ENCODE data around the gene ACSF3.

The ACSF3 gene

GRCh38 chr16:89076159-89076558 is 17.5 kb upstream of the ACSF3 start:
- no peaks in the 10 kb centered on the region for H3K4me1 ChIP-seq (ENCODE audit: insufficient read depth, low read length, severe bottlenecking)
- H3K36me3 ChIP-seq (ENCODE audit: insufficient read depth, low read length), result no peaks in the 10 kb centered on the region
- no peaks in the 10 kb centered on the region; the same call in 1 of the 2 replicates for H3K27me3 ChIP-seq (ENCODE audit: insufficient read depth, low read length)
- no peaks in the 10 kb centered on the region for H3F3A ChIP-seq (ENCODE audit: insufficient read depth, low read length)
- H4K20me1 ChIP-seq (ENCODE audit: insufficient read depth, low read length), result no peaks in the 10 kb centered on the region
- no peaks in the 10 kb centered on the region for H3K9me3 ChIP-seq (ENCODE audit: low read length)
- no peak overlapping the region for H3K27ac ChIP-seq (ENCODE audit: low read depth, low read length, poor library complexity, severe bottlenecking)
- no peaks in the 10 kb centered on the region for H3K79me2 ChIP-seq (ENCODE audit: insufficient read depth, low read length)
- TF ChIP-seq, protein P1, sequence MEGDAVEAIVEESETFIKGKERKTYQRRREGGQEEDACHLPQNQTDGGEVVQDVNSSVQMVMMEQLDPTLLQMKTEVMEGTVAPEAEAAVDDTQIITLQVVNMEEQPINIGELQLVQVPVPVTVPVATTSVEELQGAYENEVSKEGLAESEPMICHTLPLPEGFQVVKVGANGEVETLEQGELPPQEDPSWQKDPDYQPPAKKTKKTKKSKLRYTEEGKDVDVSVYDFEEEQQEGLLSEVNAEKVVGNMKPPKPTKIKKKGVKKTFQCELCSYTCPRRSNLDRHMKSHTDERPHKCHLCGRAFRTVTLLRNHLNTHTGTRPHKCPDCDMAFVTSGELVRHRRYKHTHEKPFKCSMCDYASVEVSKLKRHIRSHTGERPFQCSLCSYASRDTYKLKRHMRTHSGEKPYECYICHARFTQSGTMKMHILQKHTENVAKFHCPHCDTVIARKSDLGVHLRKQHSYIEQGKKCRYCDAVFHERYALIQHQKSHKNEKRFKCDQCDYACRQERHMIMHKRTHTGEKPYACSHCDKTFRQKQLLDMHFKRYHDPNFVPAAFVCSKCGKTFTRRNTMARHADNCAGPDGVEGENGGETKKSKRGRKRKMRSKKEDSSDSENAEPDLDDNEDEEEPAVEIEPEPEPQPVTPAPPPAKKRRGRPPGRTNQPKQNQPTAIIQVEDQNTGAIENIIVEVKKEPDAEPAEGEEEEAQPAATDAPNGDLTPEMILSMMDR (IDR thresholded peaks at IDR 0.05; ENCODE audit: low read length), result no peak
- TF ChIP-seq EZH2 (IDR thresholded peaks at IDR 0.05; ENCODE audit: borderline replicate concordance, low read length), result no peak
- no peak overlapping the region for H3K4me3 ChIP-seq (ENCODE audit: low read depth, low read length, poor library complexity, severe bottlenecking)
- H2AFZ ChIP-seq (ENCODE audit: low read length), result no peak overlapping the region
- no peak overlapping the region for H3K9ac ChIP-seq (ENCODE audit: low read length)
- H3K4me2 ChIP-seq (ENCODE audit: low read length), result no peak overlapping the region
- no peaks in the 10 kb centered on the region for H3K9me2 ChIP-seq (ENCODE audit: low read depth, low read length)

- Histone ChIP-seq H3K9me2 (ENCODE audit: low read depth, low read length) (no peaks in the 10 kb centered on the region), H3K9ac (ENCODE audit: low read length) (no peak overlapping the region), H4K20me1 (ENCODE audit: insufficient read depth, low read length) (no peaks in the 10 kb centered on the region), H3K27me3 (ENCODE audit: insufficient read depth, low read length) (peaks cover 6% of the 10 kb centered on the region; the same call in 1 of the 2 replicates), H2AFZ (ENCODE audit: low read length) (no peak overlapping the region), H3K27ac (ENCODE audit: low read depth, low read length, poor library complexity, severe bottlenecking) (no peak overlapping the region), H3K9me3 (ENCODE audit: low read length) (no peaks in the 10 kb centered on the region), H3K4me1 (ENCODE audit: insufficient read depth, low read length, severe bottlenecking) (no peaks in the 10 kb centered on the region), H3K4me2 (ENCODE audit: low read length) (no peak overlapping the region), H3K79me2 (ENCODE audit: insufficient read depth, low read length) (no peaks in the 10 kb centered on the region), H3F3A (ENCODE audit: insufficient read depth, low read length) (no peaks in the 10 kb centered on the region), H3K36me3 (ENCODE audit: insufficient read depth, low read length) (no peaks in the 10 kb centered on the region), H3K4me3 (ENCODE audit: low read depth, low read length, poor library complexity, severe bottlenecking) (no peak overlapping the region)
- no peak for TF ChIP-seq EZH2 (IDR thresholded peaks at IDR 0.05; ENCODE audit: borderline replicate concordance, low read length)
- TF ChIP-seq, protein P1 (IDR thresholded peaks at IDR 0.05; ENCODE audit: low read length), result no peak
Measured at GRCh38 chr16:89077076-89077475, 16.6 kb upstream of the ACSF3 start.

GRCh38 chr16:89078172-89078571 is 15.5 kb upstream of the ACSF3 start:
- Histone ChIP-seq H2AFZ (ENCODE audit: low read length) (no peak overlapping the region), H3F3A (ENCODE audit: insufficient read depth, low read length) (no peaks in the 10 kb centered on the region), H3K36me3 (ENCODE audit: insufficient read depth, low read length) (no peaks in the 10 kb centered on the region), H3K4me3 (ENCODE audit: low read depth, low read length, poor library complexity, severe bottlenecking) (no peak overlapping the region), H3K4me2 (ENCODE audit: low read length) (no peak overlapping the region), H3K9ac (ENCODE audit: low read length) (no peak overlapping the region), H3K79me2 (ENCODE audit: insufficient read depth, low read length) (no peaks in the 10 kb centered on the region), H3K9me3 (ENCODE audit: low read length) (no peaks in the 10 kb centered on the region), H3K27me3 (ENCODE audit: insufficient read depth, low read length) (peaks cover 6% of the 10 kb centered on the region; the same call in 1 of the 2 replicates), H3K4me1 (ENCODE audit: insufficient read depth, low read length, severe bottlenecking) (no peaks in the 10 kb centered on the region), H4K20me1 (ENCODE audit: insufficient read depth, low read length) (no peaks in the 10 kb centered on the region), H3K9me2 (ENCODE audit: low read depth, low read length) (no peaks in the 10 kb centered on the region), H3K27ac (ENCODE audit: low read depth, low read length, poor library complexity, severe bottlenecking) (no peak overlapping the region)
- TF ChIP-seq EZH2 (IDR thresholded peaks at IDR 0.05; ENCODE audit: borderline replicate concordance, low read length), result no peak
- TF ChIP-seq, protein P1 (IDR thresholded peaks at IDR 0.05; ENCODE audit: low read length), result no peak

All from OCI-LY1 (cell line).